DMS53 (cell line): ENCODE measurements around the gene SET.
A peak's percentile ranks its signal among the peaks of the same experiment; 100 is the strongest.

Experiments used
- DNase-seq: peaks from one replicate; lab custom pipeline; 2025; lab: John Stamatoyannopoulos, UW

Gene SET

GRCh38 chr9:128713411-128713780 lies 24.4 kb downstream of the SET start:
- no peak for DNase-seq

DNA sequence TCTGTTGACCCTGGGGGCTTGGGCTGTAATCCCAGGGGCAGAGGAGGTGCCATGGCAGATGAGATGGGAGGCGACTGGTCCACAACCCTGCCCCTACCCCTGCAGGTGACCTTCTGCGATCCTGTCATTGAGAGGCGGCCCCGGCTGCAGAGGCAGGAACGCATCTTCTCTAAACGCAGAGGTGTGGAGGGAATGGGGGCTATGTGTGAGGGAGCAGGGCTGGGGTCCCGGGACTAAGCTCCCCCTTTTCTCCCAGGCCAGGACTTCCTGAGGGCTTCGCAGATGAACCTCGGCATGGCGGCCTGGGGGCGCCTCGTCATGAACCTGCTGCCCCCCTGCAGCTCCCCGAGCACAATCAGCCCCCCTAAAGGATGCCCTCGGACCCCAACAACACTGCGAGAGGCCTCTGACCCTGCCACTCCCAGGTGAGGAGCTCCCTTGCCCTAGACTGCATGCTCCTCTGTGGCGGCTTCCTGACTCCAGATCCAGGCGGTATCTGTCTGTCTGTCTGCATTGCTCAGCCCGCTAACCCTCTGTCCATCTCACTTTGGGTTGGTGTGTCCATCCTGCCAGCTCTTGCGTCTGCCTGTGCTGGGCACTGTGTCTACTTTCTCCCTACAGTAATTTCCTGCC lies 25.0 kb downstream of the SET start:
- no peak for DNase-seq

DNA sequence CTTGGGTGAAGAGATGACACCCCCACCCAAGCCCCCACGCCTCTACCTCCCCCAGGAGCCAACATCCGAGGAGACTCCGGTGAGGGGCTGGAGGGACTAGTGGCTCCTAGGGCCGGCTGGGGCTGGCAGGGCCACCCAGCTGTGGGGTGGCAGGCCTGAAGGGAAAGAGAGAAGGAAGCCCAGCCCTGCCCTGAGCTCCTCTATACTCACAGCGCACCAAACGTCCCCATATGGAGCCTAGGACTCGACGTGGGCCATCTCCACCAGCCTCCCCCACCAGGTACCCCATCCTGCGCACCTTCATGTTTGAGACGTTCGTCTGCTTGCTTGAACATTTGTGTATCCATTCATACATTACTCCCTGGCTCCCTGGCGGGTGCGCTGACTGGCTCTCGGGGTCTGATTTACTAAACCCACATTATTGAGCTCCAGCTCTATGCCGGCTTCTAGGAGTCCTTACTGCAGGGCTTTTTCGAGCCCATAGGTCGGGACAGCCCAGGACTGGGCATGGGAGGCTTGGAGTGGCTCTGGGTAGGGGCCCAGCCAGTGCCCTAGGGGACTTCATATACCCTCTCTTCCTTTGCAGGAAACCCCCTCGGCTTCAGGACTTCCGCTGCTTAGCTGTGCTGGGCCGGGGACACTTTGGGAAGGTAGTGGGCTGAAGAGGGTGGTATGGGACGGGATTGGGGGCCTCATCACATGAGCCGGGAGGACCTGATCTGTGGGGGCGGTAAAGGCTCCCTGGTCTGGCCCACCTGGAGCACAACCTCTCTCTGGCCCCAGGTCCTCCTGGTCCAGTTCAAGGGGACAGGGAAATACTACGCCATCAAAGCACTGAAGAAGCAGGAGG lies 25.8 kb downstream of the SET start:
- DNase-seq: no peak

DNA sequence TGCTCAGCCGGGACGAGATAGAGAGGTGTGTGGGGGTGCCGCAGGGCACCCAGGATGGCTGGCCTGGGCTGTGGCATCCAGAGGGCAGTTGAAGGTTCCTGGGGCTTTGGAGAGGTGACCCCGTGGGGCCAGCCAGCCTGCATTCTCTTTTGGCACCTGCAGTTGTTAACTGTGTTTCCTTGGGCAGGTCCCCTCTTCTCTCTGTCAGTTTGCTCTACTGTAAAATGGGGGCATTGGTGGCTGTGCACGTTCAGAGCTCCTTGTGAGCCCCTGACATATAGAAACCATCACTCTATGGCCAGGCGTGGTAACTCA lies 26.4 kb downstream of the SET start:
- no peak for DNase-seq

GRCh38 chr9:128716581-128717254 lies 27.7 kb downstream of the SET start:
- DNase-seq: no peak

DNA sequence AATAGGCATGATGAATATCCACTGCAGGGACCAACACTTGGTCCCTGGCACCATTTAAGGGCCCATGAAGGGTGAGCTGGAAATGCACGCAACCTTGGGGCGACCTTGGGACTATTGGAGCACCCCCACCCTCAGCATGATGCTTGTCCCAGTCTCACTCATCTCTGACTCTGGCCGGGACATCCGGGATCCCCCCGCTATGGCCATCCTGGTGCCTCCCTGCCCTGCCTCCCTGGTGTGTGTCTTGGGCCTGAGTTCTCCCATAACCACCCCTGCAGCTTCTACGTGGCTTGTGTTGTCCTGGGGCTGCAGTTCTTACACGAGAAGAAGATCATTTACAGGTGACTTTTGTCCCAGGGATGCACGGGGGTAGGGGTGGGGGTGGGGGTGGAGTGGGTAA lies 29.0 kb downstream of the SET start:
- no peak for DNase-seq

GRCh38 chr9:128718475-128718874 lies 29.5 kb downstream of the SET start:
- DNase-seq: no peak

- no peak for DNase-seq
Observed at GRCh38 chr9:128719919-128720605, 31.0 kb downstream of the SET start.

GRCh38 chr9:128720841-128721486 lies 31.9 kb downstream of the SET start:
- no peak for DNase-seq

DNA sequence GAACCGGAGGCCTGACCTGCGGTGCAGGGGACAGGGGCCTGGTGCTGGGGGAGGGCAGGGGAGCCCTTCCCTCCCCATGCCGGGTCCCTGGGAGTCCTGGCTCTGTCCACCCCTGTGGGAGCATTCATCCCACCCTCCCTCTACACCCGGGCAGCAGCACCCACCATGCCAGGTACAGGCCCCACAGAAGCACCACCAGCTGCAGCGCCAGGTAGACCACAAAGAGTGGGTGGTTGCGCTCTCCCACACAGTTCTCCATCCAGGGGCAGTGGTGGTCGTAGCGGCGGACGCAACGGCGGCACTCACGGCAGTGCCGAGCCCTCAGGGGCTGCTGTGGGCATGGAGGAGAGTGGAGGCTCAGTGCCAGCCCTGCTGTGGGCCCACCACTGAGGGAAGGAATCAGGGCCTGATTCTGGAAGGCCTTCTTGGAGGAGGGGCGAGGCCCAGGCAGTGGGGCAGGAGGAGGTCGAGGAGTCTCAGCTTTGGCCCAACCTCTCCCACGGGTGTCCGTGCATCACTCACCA lies 32.5 kb downstream of the SET start:
- DNase-seq: no peak

- no peak for DNase-seq
Observed at GRCh38 chr9:128722380-128723351, 33.6 kb downstream of the SET start.

DNA sequence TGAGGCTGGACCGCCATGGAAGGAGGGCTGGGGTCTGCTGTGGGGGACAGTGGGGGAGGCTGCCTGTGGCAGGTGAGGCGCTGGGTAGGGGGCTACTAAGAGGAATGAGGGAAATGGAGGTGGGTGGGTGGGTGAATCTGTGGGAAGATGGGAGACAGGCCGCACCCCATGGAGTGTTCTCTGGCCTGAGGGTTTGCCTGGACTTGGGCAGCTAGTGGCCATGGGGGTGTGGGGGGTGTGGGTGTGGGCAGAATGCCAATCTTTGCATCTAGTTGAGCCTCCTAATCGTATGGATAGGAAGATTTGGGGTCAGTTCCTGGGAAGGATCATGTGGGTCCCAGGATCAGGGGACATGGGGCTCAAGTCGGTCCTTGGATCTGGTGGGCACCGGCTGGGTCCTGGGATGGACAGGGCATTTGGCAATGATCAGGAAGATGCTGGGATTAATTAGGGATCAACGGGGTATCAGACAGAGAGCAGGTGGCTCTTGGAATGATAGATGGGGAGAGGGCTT lies 34.4 kb downstream of the SET start:
- DNase-seq: no peak

DNA sequence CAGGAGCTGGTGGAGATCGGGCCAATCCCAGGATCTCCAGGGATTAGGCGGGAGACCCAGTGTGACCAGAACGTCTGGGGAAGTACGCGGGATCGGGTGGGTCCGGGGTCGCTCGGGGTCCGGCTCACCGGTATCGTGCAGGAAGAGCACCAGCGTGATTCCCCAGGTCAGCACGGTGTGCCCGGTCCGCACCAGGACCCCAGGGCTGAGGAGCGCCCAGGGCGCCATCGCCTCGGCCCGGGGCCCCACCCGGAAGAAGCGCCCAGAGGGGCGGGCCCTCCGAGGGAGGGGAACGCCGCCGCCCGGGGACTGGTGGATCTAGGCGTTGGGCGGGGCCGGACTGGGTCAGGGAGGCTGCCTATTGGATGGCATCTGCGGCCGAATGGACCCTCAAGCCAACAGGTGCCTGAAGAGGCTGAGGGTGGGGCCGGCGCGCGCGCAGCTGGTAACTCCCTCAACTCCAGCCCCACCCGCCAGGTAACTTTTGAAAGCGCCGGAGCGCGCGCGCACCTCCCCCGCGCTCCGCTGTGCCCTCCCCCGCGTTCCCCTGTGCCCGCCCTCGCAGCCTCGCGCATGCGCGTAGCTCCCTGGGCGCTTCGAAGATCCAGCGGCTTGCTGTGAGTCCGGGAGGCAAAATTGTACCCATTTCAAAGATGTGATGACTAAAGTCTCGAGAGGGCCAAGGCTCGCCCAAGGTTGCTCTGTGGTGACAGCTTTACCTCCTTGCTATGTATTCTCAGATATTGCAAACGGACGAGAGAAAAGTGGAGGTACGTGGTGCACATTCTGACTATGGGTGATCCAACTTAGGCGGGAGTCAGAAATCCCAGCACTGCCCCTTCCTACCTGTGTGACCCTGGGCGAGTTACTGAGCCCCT lies 35.1 kb downstream of the SET start, which contains the start of gene ZDHHC12:
Gene ZDHHC12, minus strand, starts transcription at position 262 of the 878 bp plus-strand sequence. Its CDS starts 34 bp downstream, at position 228.
- DNase-seq: peak; percentile 100

DNA sequence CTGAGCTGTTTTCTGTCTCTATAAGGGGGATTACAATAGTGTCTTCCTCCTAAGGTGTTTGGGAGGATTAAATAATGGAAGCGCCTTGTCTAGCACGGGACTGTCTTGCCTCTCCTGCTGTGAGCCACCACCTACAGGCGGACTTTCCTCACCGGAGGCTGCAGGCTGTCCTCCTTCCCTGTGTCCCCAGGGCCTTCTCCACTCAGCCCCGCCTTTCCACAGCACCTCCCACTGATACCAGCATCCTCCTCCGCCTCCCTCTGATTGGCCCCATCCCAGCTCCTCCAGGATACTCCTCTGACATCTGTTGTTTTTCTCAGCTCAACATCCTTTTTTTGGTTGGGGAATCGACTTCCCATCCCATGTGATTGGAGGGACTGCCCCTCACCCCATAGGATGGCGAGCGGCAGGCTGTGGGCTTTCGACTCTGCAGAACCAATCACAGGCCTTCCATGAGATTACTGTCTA lies 35.8 kb downstream of the SET start:
- peak; percentile 96 for DNase-seq

GRCh38 chr9:128727640-128728248 lies 38.7 kb downstream of the SET start:
- peak; percentile 54 for DNase-seq

- DNase-seq: no peak
Observed at GRCh38 chr9:128728298-128728697, 39.3 kb downstream of the SET start.

GRCh38 chr9:128729302-128729701 lies 40.3 kb downstream of the SET start:
- no peak for DNase-seq

GRCh38 chr9:128729766-128730517 lies 40.9 kb downstream of the SET start:
- no peak for DNase-seq
